ENCODE data around the gene BMF.

BMF gene

DNA sequence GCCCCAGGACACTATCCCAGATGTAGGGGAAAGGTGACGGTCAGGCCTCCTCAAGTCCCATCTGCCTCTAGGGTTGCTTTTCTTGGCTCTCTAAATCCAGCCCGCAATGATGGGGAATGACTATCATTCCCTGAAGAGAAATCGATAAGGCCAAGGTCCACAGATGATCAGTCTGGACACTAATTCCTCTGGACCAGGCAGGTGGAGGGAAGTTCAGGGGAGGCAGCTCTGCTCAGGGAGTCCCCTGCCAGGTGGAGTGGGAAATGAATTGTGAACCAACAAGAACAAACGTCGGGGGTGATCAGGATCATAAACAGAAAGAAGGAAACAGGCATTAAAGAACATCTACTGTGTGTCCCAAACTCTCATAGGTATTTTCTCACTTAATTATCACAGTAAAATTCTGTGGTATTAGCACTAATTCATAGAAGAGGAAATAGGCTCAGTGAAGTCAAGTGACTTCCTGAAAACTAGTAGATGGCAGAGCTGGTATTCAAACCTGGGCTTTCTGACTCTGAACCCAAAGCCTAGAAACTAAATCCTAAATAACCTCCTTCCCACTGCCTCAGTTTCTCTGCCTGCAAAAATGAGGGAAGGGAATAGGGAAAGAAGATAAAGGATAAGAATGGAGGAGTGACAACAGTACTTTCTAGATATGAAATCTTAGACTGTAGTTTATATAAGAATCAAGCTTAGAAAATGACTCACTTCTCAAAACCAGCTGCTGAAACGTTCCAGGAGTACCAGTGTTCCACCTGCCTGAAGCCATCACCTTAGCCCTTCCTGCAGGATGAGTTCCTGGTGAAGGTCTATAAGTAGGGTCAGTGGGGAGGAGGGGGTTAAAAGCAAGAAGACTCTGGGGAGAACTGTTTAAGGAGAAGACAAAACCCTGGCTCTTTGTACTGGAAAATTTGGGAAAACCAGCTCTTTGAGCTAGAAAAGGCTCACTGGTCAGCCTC lies 7.5 kb downstream of the BMF start:
- no peak for DNase-seq

DNA sequence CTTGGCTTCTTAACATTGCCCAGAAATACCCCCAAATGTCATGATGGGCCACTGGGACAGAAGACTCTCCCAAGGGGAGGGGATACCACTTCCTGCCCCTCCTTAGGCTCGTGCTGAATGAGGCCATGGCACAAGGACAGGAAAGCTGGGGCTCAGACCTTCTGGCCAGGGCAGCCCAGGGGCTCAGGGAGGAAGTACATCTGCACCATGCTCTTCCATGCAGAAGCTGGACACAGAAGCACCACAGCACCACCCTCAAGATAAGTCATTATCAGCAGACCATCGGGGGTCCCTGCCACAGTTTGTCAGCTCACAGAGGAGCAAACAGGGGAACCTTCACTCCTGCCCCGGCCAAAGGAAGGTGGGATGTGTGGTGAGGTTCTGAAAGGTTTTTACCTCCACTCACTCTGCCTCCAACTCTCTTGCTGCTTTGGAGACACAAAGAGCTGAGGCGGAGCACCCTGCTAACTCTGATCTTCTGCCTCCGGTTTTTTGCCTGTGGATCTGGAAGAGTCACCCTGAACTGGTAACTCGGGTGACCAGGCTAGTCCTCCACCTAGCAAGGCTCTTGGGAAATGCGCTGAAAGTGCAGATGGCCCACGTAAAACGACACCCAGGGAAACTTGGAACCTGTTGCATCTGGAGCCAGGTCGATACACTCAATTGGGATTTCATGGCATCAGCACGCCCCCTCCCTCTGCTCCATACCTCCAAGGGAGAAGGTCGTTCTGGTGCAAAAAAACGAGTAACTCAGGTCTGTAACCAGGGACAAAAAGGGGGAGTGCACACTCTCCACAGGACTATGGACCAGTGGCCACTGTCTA lies 8.3 kb downstream of the BMF start:
- DNase-seq = no peak

DNA sequence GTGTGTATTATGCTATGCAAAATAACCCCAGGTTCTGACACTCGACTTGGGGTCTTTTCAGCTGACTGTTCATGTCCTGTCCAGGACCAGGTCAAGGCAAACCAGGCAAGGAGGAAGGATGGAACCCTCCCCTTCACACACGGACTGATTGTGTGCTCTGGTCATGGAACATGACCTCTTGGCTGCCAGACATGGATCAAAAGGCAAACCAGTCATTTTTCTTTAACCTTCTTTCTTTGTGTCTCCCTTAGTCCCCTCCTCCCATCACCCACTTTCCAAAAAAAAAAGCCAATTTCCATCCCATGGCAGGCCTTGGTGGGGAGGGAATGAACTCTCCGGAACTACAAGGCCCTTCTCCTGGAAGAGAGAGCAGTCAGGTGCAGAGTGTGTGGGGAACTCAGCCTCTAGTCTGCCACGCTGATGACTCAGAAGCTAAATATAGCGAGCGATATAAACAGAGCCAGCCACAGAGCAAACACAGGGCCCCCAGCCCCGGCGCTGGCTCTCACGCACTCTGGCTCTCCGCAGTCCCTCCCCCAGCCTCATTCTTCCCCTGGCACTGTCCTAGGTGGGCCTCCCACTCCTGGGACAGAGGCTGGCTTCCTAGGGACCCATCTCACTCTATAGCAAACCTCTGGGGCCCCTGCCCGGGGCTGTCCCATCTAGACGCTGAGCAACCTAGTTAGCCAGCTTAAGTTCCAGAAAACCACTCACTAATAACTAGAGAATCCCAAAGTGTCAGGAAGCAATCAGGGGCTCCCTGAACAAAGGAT lies 10.0 kb downstream of the BMF start:
- peak; percentile 81 for DNase-seq

DNA sequence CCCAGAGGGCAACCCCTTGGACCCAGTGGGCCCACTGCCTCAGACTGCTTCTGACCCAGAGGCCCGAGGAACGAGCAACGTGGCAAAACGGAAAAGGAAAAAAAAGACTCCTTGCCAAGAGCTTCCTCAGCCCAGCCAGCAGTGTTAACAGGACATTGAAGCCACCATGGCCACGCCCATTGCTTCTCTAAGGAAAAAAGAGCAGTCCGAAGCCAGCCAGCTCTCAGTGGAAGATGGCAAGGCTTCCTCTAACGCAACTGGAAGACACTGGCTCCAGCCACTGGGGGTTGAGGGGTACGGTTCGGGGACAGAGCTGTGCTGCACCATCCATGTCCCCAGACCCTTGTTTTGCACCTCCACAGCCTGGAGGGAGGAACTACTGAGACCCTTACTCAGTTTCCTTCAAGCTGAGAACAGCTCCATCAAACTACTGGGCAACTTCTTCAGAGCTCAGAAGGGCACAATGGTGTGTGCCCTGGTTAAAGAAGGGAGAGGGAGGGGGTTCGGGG lies 10.7 kb downstream of the BMF start:
- no peak for DNase-seq

DNA sequence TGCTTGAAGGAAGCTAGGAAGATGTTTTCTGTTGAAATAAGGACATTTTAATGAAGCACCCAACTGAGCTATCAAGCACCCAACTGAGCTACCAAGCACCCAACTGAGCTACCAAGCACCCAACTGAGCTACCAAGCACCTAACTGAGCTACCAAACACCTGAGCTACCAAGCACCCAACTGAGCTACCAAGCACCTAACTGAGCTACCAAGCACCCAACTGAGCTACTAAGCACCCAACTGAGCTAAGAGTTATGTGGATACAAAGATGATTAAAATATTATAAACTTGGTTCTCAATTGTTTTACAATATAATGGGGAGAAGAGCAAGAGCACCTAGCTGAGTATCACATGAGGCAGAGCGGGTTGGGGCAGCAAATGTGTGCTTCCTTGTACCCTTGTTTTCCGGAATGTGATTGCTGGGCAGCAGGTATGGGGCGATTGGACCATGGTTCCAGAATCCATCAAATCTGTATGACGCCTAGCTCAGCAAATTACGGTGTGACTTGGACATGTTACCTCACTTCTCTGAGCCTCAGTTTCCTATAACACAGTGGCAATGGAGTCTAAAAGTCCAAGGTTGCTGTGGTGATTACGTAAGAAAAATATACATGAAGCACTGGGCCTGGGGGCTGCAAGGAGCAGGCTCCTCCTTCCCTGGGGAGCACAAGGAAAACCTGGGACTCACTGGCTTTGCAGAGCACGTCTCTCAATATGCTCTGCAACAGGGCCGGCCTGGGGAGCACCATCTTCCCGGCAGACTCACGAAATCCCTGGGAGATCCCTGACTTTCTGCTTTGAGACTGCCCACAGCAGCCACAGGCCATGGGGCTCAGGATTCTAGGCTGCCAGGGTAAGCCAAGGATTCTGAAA lies 11.3 kb downstream of the BMF start:
- no peak for DNase-seq

DNA sequence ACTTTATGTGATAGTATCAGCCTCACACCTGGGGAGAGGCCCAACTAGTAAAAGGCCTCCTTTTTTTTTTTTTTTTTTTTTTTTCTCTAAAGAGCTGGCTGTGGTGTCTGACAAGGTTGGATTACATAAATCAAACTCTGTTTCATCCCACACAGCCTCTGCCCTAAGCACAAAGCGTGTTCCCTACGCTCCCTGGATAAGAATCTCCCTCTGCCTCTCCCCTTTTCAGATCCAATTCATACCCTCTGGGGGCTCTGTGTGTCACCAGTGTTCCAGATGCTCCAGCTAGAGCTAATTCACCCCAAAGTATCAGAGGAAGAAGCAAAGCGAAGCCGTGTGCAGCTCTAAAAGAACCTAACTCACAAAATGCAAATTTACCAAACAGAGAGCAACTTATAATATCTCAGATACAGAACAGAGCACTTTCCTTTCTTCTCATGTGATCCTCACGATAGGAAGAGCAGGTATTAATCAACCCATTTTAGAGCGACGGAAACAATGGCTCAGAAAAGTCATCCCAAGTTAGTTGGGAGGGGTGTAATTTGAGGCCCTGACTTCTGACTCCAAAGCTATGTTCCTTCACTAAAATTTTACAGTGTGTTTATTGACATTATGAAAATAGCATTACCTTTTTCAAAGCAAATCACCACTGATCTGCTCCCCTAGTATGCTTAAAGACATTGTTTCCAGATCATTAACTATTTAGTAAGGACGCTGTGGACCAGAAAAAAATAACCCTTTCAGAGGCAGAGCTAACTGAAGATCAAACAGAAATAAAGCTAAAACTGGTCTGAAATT lies 12.4 kb downstream of the BMF start:
- no peak for DNase-seq

DNA sequence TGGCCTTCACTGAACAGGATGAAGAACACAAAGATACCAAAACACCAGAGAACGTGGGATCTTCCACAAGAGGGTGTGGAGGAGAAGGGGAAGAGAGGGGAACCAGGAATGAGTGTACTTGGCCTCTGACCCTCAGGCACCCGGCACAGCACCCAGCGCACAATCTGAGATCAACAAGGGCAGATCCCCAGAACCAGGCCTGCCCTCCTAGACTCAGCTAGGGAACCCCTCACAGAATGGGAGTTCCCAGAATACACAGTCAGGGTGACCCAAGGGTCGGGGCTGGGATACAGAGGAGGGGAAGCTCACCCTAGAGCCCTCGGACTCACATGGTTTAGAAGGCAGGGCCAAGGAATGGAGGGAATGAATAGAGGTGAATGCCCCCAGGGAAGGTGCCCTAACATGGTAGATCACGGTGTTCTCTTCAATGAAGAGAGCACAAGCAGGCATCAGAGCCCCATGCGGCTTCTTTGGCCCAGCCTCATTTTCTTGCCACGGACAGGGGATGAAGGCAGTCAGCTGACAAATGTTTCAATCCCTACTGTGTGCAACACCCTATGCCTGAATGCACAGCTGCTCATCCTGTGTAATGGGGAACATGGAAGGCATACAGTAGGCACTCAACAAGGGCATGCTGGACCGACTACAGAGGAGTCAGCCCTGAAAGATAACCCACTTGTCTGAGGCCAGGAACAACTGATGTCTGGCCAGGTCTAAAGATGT lies 13.1 kb downstream of the BMF start:
- no peak for DNase-seq

DNA sequence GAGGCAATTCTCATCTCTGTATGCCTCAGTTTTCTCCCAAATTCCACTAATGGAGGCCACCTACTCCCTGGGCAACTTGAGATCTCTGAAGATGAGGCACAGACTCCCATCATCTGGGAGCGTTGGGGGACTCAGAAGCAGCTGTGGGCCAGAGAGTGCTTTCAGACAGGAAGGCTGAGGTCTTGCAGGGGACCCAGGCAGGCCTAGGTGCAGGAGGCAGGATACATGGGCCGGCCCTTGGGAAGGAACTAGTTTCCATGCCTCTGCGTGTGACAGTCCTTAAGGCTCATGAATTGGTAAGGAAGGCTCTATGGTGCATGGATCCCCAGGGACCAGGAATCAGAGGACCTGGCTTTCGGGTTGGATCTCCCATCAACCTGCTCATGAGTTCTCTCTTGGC lies 14.5 kb downstream of the BMF start:
- DNase-seq = no peak

DNA sequence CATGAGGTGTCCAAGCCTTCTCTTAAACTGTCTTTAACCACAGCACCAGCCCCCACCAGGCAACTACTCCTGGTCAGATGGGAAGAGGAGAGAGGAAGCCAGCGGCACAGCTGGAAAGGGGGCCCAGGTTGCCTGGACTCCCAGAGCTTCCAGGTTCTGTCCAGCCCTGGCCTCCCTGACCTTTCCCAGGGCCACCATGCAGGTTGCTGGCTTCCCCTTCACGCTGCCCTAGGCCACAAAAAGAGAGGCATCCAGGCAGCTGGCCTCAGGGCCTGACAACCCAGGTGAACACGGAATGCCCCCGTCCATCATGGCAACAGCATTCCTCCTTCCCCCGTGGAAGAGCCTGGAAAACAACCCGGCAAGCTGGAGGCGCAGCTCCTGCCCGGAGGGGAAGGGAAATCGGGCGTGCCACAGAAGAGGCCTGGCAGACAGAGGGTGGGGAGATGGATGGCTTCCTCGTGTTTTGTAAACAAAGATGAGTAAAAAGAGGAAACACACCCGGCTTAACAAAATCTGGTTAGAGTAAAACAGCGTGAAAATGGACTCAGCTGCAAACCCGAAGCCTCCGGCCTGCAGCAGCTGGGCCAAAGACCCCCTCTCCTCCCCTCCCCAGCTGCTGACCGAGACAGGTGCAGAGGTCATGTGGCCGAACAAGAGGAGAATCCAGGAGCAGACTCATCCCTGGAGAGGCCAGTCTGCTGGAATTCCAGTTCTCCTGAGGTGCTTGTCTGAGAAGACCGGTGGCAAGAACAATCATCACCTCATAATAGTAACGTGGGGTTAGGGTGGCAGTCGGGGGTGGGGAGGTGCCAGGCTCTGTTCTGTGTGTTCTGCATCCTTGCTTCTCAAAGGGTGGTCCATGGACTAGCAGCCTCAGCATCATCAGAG lies 15.5 kb downstream of the BMF start:
- DNase-seq = no peak

DNA sequence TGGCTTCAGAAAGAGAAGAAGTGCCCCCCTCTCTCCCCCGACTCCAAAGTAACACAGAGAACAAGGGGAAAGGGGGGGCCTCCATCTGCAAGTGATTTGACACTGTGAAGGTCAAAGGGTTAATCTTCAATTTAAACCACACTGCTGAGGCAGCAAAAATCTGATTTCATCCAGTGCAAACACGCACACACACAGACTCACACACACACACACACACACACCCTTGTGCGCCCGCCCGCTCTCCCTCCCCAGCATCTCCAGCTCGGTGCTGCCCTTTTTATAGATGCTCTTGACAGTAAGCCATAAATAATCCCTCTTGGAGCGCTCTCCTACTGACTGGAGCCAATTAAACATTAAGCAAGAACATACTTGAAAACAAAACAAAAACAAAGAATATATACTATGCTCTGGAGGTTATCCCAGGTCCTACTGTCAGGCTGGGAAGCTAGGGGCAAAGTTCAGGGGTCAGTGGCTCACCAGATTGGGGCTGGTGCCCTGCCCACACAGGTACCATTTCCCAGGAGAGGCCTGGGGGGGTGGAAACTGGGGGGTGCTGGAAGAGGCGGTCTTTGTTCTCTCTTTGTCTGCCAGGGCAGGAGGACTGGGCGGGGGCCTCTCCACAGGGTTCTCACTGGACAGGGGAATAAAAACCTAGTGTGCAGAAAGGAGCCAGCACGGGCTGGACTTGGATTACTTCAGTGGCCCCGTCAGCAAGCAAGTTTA lies 16.3 kb downstream of the BMF start:
- peak; percentile 84 for DNase-seq

DNA sequence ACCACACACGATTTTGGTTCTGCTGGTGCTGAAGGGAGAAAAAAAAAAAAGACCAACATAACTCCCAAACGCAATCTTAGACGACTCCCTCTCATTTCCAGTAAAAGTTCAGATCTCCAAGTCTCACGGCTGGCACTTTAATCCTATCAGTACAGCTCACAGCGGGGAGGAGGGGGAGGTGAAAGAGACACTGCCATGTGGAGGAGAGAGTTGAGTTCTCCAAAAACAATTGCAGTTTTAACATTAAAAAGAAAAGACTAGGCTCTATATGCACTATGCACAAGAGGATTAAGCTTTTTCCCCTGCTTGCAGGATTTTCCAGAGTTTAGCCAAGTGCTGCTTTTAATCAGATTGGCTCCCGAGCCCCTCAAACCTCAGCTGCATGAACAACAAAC lies 16.8 kb downstream of the BMF start:
- no peak for DNase-seq

DNA sequence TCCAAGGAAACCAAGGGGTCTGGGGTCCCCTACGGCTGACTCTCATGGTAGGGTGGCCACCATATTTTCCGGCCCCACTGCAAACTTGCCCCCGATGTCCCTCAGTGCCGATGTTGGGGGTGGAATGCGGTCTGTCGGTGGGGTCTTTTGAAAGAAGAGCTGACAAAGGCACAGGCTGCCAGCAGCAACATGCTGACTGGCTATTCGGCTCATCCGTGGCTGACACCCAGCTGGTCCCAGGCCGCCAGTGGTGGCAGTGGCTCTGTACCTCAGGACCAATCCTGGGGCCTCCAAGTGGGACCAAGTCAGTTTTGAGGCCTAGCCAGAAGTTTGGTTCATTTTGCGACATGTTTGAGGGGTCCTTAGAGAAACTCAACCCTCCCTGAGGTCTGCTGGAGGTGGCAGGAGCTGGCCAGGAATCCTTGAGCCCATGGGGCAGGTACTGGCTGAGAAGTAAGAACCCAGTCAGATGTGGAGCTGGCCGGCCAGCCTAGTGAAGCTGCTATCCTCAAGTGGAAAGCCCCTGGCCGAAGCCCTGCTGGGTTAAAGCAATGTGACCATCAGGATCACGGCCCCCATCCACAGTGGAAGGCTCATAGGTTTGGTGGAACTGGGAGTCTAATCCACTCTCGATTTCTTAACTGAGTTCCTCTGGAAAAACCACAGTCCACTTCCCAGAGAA lies 17.8 kb downstream of the BMF start:
- no peak for DNase-seq

DNA sequence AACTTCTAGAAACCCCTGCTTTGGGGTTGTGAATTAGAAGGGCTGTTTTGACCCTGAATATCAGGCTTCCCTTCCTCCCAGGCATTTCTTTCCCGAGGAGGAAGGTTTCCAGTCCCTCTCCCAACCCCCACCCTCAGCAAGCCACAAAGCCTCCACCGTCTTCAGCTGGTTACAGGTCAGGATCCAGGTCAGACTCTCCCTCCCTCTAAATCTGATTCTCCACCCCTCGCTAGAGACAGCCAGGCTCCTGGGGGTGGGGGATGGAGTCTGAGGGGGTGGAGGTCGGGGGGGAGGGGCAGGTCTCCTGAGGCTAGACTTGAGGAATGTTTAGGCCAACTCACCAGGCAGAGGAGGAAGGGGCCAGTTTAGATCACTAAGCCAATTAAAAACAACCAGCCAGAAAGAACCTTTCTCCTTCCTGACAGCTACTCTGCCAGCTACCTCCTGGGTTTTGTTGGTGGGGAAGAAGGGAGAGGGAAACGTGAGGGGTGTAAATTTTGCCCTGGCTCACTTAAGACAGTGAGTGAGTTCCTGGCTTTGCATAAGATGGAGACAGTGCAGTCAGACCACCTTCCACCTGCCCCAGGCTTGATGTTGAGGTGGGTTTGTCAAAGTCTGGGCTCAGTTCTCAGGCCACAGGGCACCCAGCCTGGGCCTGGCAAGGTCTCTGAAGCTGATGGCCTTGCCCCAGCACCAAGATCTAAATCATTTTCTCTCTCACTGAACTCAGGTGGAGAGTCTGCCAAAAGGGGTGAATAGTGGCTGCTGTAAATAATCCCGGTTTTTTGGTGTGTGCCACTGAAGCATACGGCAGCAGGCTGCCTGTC lies 19.5 kb downstream of the BMF start:
- no peak for DNase-seq

DNA sequence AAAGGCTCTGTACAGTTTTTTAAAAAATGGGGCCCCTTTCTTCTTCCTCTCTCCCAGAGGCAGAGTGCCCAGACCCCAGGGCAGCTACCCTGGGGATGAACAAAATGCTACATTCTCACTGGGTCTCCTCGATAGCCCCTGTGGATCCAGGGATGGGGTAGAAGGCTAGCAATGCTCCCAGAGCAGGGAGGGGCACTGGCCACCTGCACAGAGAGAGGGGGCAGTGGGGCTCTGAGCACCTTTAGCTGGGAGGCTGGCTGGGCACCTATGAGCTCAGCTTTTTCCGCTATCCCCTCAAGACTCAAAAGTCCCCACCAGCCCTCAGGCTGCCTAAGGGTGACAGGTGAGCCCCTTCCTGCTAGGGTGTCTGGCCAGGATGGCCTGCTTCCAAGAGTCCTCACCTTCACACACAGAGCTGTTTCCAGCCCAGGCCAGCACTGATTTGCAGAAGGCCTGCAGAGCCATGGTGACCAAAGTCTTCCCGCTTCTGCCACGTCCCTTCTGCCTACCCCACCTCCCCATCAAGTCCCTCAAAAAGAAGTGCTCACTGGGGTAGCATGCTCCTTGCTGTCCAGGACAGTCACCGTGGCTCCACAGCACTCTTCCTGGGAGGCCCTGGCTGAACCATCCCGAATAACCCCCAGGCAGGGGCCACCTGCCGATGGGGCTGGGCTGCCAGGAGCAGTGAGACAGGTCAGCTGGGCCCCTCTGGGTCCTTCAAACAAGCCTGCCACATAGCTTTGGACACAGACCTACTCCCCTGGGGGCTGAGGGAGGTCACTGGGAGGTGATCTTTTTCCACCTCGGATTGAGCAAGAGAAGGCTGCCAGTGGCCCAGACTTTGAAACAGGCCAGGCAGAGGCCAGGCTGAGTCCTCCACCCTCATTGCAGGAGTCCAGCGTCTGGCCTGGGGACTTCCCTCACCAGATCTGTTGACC lies 20.4 kb downstream of the BMF start:
- no peak for DNase-seq

DNA sequence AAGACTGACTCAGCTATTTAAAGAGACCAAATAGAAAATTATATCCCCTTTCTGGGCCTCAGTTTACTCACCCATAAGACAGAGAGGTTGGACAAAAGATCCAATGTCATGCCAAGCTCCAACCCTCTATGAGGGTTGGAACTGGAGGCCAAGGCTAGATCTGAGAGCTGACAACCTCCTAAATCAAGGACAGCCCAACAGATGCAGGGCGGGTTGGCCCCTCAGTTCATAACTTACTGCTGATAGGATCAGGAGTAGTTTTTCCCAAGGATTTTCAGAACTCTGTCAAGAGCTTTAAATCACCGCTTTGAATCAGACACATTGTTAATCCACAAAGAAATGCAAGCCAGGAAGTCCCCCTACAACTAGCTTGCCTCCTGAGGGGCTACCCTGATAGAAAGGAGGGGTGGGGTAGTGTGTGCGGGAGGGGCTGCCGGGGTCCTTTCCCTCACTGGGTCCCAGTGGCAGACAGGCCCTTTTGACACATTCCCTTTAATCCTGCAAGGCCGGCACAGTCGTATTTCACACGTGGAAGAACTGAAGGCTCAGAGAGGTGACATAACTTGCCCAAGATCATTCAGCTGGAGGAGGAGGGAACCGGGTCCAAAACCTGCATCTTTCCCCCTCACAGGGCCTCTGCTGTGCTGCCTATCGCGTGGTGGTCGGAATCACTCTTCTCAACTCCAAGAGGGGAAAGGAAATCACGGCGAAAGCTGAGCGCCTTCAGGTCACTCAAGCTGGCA lies 21.4 kb downstream of the BMF start:
- no peak for DNase-seq
